Endothelial cell of umbilical vein (primary cell): ENCODE results near the gene TRAK1.

Source experiments
- GATA2 ChIP-seq: IDR thresholded peaks from 2 replicates; pipeline ENCODE4 v1.7.0; 2011; ENCODE audit warnings: low read depth, mild to moderate bottlenecking, moderate library complexity, mixed read lengths, low read length; ENCODE audit not compliant: insufficient read length, insufficient read depth
- MYC ChIP-seq: IDR thresholded peaks from one replicate; pipeline ENCODE4 v1.6.1; 2011; ENCODE audit warnings: mild to moderate bottlenecking, low read depth, low read length
- POLR2A ChIP-seq: IDR thresholded peaks from 2 replicates; pipeline ENCODE4 v1.6.1; 2012; ENCODE audit warnings: low read depth, mild to moderate bottlenecking, control low read depth, low read length
- TF ChIP-seq, protein P1 (sequence below), 2 donors: IDR thresholded peaks; 1 replicate in 1 of 2; 2 replicates in 1 of 2; pipeline ENCODE4 v1.5.1; 2011; ENCODE audit warnings: low read length in 2 of 2, mild to moderate bottlenecking in 2 of 2, moderate library complexity in 2 of 2, control low read depth in 1 of 2, inconsistent platforms in 1 of 2, low read depth in 1 of 2; ENCODE audit not compliant: insufficient read depth in 1 of 2; ENCODE audit errors: extremely low read depth in 1 of 2

DNA sequence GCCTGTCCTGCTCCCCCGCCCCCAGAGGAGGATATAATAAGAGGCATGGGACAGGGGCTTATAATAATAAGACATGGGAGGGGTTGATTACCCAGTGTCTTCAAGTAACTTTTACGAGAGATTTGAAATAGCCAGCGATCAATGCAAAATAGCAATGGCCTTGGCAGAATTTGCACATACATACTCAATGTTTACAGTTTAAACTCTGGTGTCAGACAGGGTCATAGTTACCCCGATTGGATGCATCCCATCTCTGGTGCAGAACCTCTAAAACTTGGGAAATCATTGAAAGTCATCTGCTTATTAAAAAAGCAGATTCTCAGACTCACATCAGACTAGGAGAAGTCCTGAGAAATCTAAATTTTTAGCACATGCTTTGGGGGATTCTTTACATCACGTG lies 61.0 kb downstream of the TRAK1 start:
- TF ChIP-seq, protein P1, sequence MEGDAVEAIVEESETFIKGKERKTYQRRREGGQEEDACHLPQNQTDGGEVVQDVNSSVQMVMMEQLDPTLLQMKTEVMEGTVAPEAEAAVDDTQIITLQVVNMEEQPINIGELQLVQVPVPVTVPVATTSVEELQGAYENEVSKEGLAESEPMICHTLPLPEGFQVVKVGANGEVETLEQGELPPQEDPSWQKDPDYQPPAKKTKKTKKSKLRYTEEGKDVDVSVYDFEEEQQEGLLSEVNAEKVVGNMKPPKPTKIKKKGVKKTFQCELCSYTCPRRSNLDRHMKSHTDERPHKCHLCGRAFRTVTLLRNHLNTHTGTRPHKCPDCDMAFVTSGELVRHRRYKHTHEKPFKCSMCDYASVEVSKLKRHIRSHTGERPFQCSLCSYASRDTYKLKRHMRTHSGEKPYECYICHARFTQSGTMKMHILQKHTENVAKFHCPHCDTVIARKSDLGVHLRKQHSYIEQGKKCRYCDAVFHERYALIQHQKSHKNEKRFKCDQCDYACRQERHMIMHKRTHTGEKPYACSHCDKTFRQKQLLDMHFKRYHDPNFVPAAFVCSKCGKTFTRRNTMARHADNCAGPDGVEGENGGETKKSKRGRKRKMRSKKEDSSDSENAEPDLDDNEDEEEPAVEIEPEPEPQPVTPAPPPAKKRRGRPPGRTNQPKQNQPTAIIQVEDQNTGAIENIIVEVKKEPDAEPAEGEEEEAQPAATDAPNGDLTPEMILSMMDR (IDR thresholded peaks at IDR 0.05; ENCODE audit: extremely low read depth in 1 of 2, insufficient read depth in 1 of 2, low read depth in 1 of 2, low read length in 2 of 2): no peak
- TF ChIP-seq GATA2 (no peak), POLR2A (no peak), MYC (no peak)
